AG04449 (cell line): ENCODE data around the gene INTS1.

Experiments used
- CTCF ChIA-PET: fragments of 350-600 bp; formaldehyde crosslinking; extraction: SDS; loops from one replicate; lab custom pipeline; 2021; ENCODE audit warnings: antibody characterized with exemption; lab: Yijun Ruan, JAX
- POLR2A ChIA-PET: fragments of 400-600, 350-600 bp; formaldehyde crosslinking; extraction: SDS; loops from one replicate; lab custom pipeline; 2020; ENCODE audit warnings: antibody characterized with exemption, inconsistent platforms; lab: Yijun Ruan, JAX
- DNase-seq: peaks from one replicate; pipeline ENCODE4 v3.0.0-alpha.2; 2010; ENCODE audit warnings: low read depth, low spot score
- H3K4me3 ChIP-seq: 2 replicates; pipeline ENCODE4 v1.5.1; 2011; ENCODE audit warnings: low read depth, mild to moderate bottlenecking, control low read depth, low read length
- TF ChIP-seq, protein P1 (sequence below): IDR thresholded peaks from one replicate; pipeline ENCODE4 v1.5.1; 2011; ENCODE audit warnings: mild to moderate bottlenecking, moderate library complexity, low read length, control low read depth, inconsistent platforms; ENCODE audit not compliant: insufficient read depth; ENCODE audit errors: missing control alignments

The INTS1 gene

GRCh38 chr7:1421020-1421790, 83.0 kb downstream of the INTS1 start:
- ChIA-PET POLR2A (no interaction called here), CTCF (interaction anchor here (2.0 kb wide), 1 partner anchor 12 kb away, joined by 16 read pairs; no protein-coding TSS in a partner anchor)
- H3K4me3 ChIP-seq = no peak overlapping the region
- TF ChIP-seq, protein P1, sequence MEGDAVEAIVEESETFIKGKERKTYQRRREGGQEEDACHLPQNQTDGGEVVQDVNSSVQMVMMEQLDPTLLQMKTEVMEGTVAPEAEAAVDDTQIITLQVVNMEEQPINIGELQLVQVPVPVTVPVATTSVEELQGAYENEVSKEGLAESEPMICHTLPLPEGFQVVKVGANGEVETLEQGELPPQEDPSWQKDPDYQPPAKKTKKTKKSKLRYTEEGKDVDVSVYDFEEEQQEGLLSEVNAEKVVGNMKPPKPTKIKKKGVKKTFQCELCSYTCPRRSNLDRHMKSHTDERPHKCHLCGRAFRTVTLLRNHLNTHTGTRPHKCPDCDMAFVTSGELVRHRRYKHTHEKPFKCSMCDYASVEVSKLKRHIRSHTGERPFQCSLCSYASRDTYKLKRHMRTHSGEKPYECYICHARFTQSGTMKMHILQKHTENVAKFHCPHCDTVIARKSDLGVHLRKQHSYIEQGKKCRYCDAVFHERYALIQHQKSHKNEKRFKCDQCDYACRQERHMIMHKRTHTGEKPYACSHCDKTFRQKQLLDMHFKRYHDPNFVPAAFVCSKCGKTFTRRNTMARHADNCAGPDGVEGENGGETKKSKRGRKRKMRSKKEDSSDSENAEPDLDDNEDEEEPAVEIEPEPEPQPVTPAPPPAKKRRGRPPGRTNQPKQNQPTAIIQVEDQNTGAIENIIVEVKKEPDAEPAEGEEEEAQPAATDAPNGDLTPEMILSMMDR = no peak
- DNase-seq = no peak
